ENCODE results near the gene SH3D21. TPM values are rescaled to one million over a fixed set of nuclear protein-coding genes. Genes with fewer than 3 reads are reported as not detected.

The SH3D21 gene
- total and polyA plus RNA-seq, 2 of the 8 experiments (the other 6 are each of a cell fraction or from before 2014, with no cell fraction given) = 3.4 to 8.6 TPM

- H3K9ac ChIP-seq (replicated peaks in 1 of 4; ENCODE audit: extremely low read depth in 1 of 4, low read depth in 3 of 4, low read length in 3 of 4) = no peak overlapping the region
- peaks cover 0 to 1% of the 10 kb centered on the region in 2 experiments for H4K20me1 ChIP-seq (replicated peaks in 1 of 2; ENCODE audit: control insufficient read depth in 1 of 2, insufficient read depth in 2 of 2, low read length in 2 of 2)
- H3K9me3 ChIP-seq (ENCODE audit: insufficient read depth in 2 of 2, low read depth in 1 of 2, low read length in 1 of 2) = no peaks in the 10 kb centered on the region
- H4K91ac ChIP-seq (replicated peaks; ENCODE audit: insufficient read length, low read length) = no peak overlapping the region
- peaks cover 0 to 21% (median 13%) of the 10 kb centered on the region in 4 experiments; a peak in 6 of 8 replicates for H3K36me3 ChIP-seq (ENCODE audit: control insufficient read depth in 2 of 4, insufficient read depth in 4 of 4, low read length in 3 of 4)
- H3K56ac ChIP-seq (replicated peaks; ENCODE audit: insufficient read length, low read depth, low read length) = no peak overlapping the region
- H2BK15ac ChIP-seq (ENCODE audit: low read length) = no peak overlapping the region
- FAIRE-seq (no peak), DNase-seq (ENCODE audit: low read depth in 1 of 2, low spot score in 2 of 2) (no peak)
- H3K27ac ChIP-seq (ENCODE audit: low read depth, low read length) = no peak overlapping the region
- no peak overlapping the region for H3K4me2 ChIP-seq (ENCODE audit: insufficient read depth in 1 of 2, low read depth in 2 of 2, low read length in 2 of 2)
- no peak overlapping the region for H2AFZ ChIP-seq (ENCODE audit: low read length)
- no peak overlapping the region for H3K23ac ChIP-seq (ENCODE audit: insufficient read length)
- ChIA-PET CTCF (ENCODE audit: partially characterized antibody) (interaction anchor here (0.6 to 6.0 kb wide), 8 partner anchors 10 to 130 kb away, joined by 3 to 26 read pairs (median 4); partner anchors contain the start of genes THRAP3 and TRAPPC3), POLR2A (ENCODE audit: partially characterized antibody) (interaction anchor here (0.6 to 2.4 kb wide), 2 partner anchors 27 to 84 kb away, joined by 5 to 7 read pairs; partner anchors contain the start of gene SH3D21)
- no peak overlapping the region for H4K5ac ChIP-seq (ENCODE audit: insufficient read length, low read depth, low read length)
- H4K8ac ChIP-seq (ENCODE audit: extremely low read depth, insufficient read depth, low read length) = no peak overlapping the region
- no peak overlapping the region for H3K18ac ChIP-seq (ENCODE audit: extremely low read depth, low read length)
- no peak overlapping the region for H3K4me3 ChIP-seq (ENCODE audit: extremely low read depth in 1 of 4, insufficient read depth in 2 of 4, low read depth in 3 of 4, low read length in 4 of 4)
- no peaks in the 10 kb centered on the region for H3K27me3 ChIP-seq (replicated peaks in 1 of 4; ENCODE audit: control insufficient read depth in 3 of 4, extremely low read depth in 1 of 4, insufficient read depth in 3 of 4, low read length in 3 of 4)
- no peak overlapping the region for H2BK5ac ChIP-seq (ENCODE audit: low read depth, low read length)
- 79% methylated on average over 2 of the region's 2 CpGs; no CpG with 5 or more reads in 1 of the 2 experiments for WGBS, 2 experiments (ENCODE audit: extremely low coverage in 1 of 2, insufficient coverage in 1 of 2, insufficient read length in 1 of 2, insufficient replicate concordance in 2 of 2, low coverage in 1 of 2, low lambda C conversion rate in 2 of 2, missing lambda C conversion rate in 1 of 2)
- H3K79me1 ChIP-seq (ENCODE audit: low read depth, low read length) = peaks cover 2% of the 10 kb centered on the region; the same call in 1 of the 2 replicates
- H3K4me1 ChIP-seq (replicated peaks in 1 of 4; ENCODE audit: control insufficient read depth in 3 of 4, insufficient read depth in 4 of 4, low read length in 3 of 4) = no peaks in the 10 kb centered on the region
- H2BK20ac ChIP-seq (ENCODE audit: low read length) = no peak overlapping the region
- no peak overlapping the region for H2AK5ac ChIP-seq (ENCODE audit: low read depth, low read length)
- no peak overlapping the region for H2BK12ac ChIP-seq (ENCODE audit: low read depth, low read length)
- H2BK120ac ChIP-seq (replicated peaks; ENCODE audit: low read depth, low read length) = no peak overlapping the region
- H3K14ac ChIP-seq (ENCODE audit: insufficient read length) = no peak overlapping the region
- H3K79me2 ChIP-seq (ENCODE audit: control insufficient read depth in 1 of 2, insufficient read depth in 2 of 2, low read length in 2 of 2) = peaks cover 0 to 26% of the 10 kb centered on the region in 2 experiments; a peak in 2 of 4 replicates
- no peaks in the 10 kb centered on the region for H3K23me2 ChIP-seq (ENCODE audit: low read depth, low read length)
- H3K4ac ChIP-seq (replicated peaks; ENCODE audit: insufficient read length, low read depth, low read length) = no peak overlapping the region
Measured at GRCh38 chr1:36279110-36279788, 26.9 kb upstream of the SH3D21 start.
